SK-N-SH (cell line): Measurements from ENCODE around the gene TARDBP. TPM values are rescaled to one million over a fixed set of nuclear protein-coding genes. Genes with fewer than 3 reads are reported as not detected.

Source experiments
- CTCF ChIA-PET: fragments of 300-600, 350-600 bp; formaldehyde crosslinking; extraction: SDS; loops from one replicate; lab custom pipeline; 2021; lab: Yijun Ruan, JAX
- POLR2A ChIA-PET: fragments of 350-600 bp; sonication (Branson Sonifier 250); formaldehyde crosslinking; extraction: SDS; loops from one replicate; lab custom pipeline; 2020; ENCODE audit warnings: antibody characterized with exemption, inconsistent platforms; lab: Yijun Ruan, JAX
- DNase-seq: peaks from one replicate; pipeline ENCODE4 v3.0.0; 2012
- H2AFZ ChIP-seq: fragments of 200-600 bp; sonication (generic); 2 replicates; pipeline ENCODE4 v1.8.1; 2016; ENCODE audit warnings: antibody characterized with exemption, mild to moderate bottlenecking, low read depth
- H3F3A ChIP-seq: fragments of 200-600 bp; sonication (generic); replicated peaks from 2 replicates; pipeline ENCODE3; 2016; ENCODE audit warnings: antibody characterized with exemption, mild to moderate bottlenecking; ENCODE audit not compliant: insufficient read depth
- H3K27ac ChIP-seq, 2 experiments: fragments of 200-500 bp in 1 of 2; fragments of 200-600 bp in 1 of 2; sonication (Bioruptor generic) in 1 of 2; sonication (generic), shearing (Covaris generic) in 1 of 2; 2 replicates each; pipeline versions ENCODE4 v1.5.1 to v1.6.1; 2014 to 2016; ENCODE audit warnings: low read depth in 2 of 2, inconsistent platforms in 1 of 2, low read length in 1 of 2, mild to moderate bottlenecking in 1 of 2, mixed read lengths in 1 of 2
- H3K27me3 ChIP-seq: fragments of 200-600 bp; sonication (generic), shearing (Covaris generic); 2 replicates; pipeline ENCODE4 v1.6.1; 2016; ENCODE audit warnings: mixed run types; ENCODE audit not compliant: insufficient read depth
- H3K36me3 ChIP-seq, 2 experiments: fragments of 200-500 bp in 1 of 2; fragments of 200-600 bp in 1 of 2; sonication (Bioruptor generic) in 1 of 2; sonication (generic) in 1 of 2; replicated peaks in 1 of 2; 2 replicates each; pipeline versions ENCODE3 to v1.5.1; 2014 to 2016; ENCODE audit warnings: low read length in 1 of 2, mild to moderate bottlenecking in 1 of 2; ENCODE audit not compliant: insufficient read depth in 2 of 2, control insufficient read depth in 1 of 2
- H3K4me1 ChIP-seq, 2 experiments: fragments of 200-500 bp in 1 of 2; fragments of 200-600 bp in 1 of 2; sonication (Bioruptor generic) in 1 of 2; sonication (generic), shearing (Covaris generic) in 1 of 2; 2 replicates each; pipeline versions ENCODE4 v1.5.1 to v1.6.1; 2014 to 2016; ENCODE audit warnings: low read depth in 1 of 2, low read length in 1 of 2, mixed run types in 1 of 2; ENCODE audit not compliant: insufficient read depth in 2 of 2, control insufficient read depth in 1 of 2
- H3K4me2 ChIP-seq: fragments of 200-600 bp; sonication (generic), shearing (Covaris generic); 2 replicates; pipeline ENCODE4 v1.6.1; 2017; ENCODE audit warnings: mixed run types
- H3K4me3 ChIP-seq, 2 experiments: fragments of 200-500 bp in 1 of 2; fragments of 200-600 bp in 1 of 2; sonication (Bioruptor generic) in 1 of 2; sonication (generic), shearing (Covaris generic) in 1 of 2; 2 replicates each; pipeline versions ENCODE4 v1.5.1 to v1.8.1; 2014 to 2016; ENCODE audit warnings: low read depth in 2 of 2, inconsistent platforms in 1 of 2, low read length in 1 of 2, mild to moderate bottlenecking in 1 of 2, mixed read lengths in 1 of 2, moderate library complexity in 1 of 2
- H3K79me2 ChIP-seq: fragments of 200-600 bp; sonication (generic); 2 replicates; pipeline ENCODE4 v1.8.1; 2017; ENCODE audit warnings: mild to moderate bottlenecking; ENCODE audit not compliant: insufficient read depth
- H3K9ac ChIP-seq: fragments of 200-600 bp; sonication (generic); 2 replicates; pipeline ENCODE4 v1.6.1; 2017; ENCODE audit warnings: mixed run types
- H3K9me2 ChIP-seq: fragments of 200-600 bp; sonication (generic); 2 replicates; pipeline ENCODE4 v1.6.1; 2017; ENCODE audit warnings: mixed run types
- H3K9me3 ChIP-seq: fragments of 200-600 bp; sonication (generic); 2 replicates; pipeline ENCODE4 v1.6.1; 2017; ENCODE audit warnings: mixed run types, mild to moderate bottlenecking, moderate library complexity
- H4K20me1 ChIP-seq: fragments of 200-600 bp; sonication (generic); 2 replicates; pipeline ENCODE4 v1.6.1; 2017; ENCODE audit warnings: mild to moderate bottlenecking, mixed run types; ENCODE audit not compliant: insufficient read depth
- ELF1 ChIP-seq: IDR thresholded peaks from 2 replicates; pipeline ENCODE4 v1.4.0; 2012
- EP300 ChIP-seq, 2 experiments: IDR thresholded peaks; 2 replicates each; pipeline versions ENCODE4 v1.4.0 to v1.6.1; 2012; ENCODE audit warnings: borderline replicate concordance in 1 of 2, low read depth in 1 of 2, low read length in 1 of 2
- EZH2phosphoT487 ChIP-seq: fragments of 200-600 bp; sonication (generic); IDR thresholded peaks from 2 replicates; pipeline ENCODE4 v1.6.1; 2017; ENCODE audit warnings: low read depth, mixed run types, mild to moderate bottlenecking, antibody characterized with exemption, moderate library complexity, borderline replicate concordance
- FOSL2 ChIP-seq: IDR thresholded peaks from 2 replicates; pipeline ENCODE4 v1.4.0; 2012; ENCODE audit warnings: low read depth, mild to moderate bottlenecking, moderate library complexity, borderline replicate concordance
- FOXM1 ChIP-seq: IDR thresholded peaks from 2 replicates; pipeline ENCODE4 v1.4.0; 2012; ENCODE audit warnings: low read depth, mild to moderate bottlenecking
- JUND ChIP-seq: IDR thresholded peaks from 2 replicates; pipeline ENCODE4 v1.4.0; 2012
- MXI1 ChIP-seq: IDR thresholded peaks from 2 replicates; pipeline ENCODE4 v1.6.1; 2012; ENCODE audit warnings: mild to moderate bottlenecking, low read depth, low read length, improper control_type of control experiment
- NFIC ChIP-seq: IDR thresholded peaks from 2 replicates; pipeline ENCODE4 v1.4.0; 2012; ENCODE audit warnings: borderline replicate concordance
- NRF1 ChIP-seq: IDR thresholded peaks from 2 replicates; pipeline ENCODE4 v1.6.1; 2012; ENCODE audit warnings: low read depth, mild to moderate bottlenecking, low read length
- POLR2AphosphoS5 ChIP-seq: IDR thresholded peaks from 2 replicates; pipeline ENCODE4 v1.6.1; 2012; ENCODE audit warnings: low read depth, low read length
- RAD21 ChIP-seq: IDR thresholded peaks from 2 replicates; pipeline ENCODE4 v1.6.1; 2012; ENCODE audit warnings: mild to moderate bottlenecking, low read length
- RFX5 ChIP-seq: IDR thresholded peaks from 2 replicates; pipeline ENCODE4 v1.6.1; 2012; ENCODE audit warnings: mild to moderate bottlenecking, improper control_type of control experiment, low read length
- WGBS: methylation state at CpG from one replicate; pipeline ENCODE4 v1.1.6; 2017; ENCODE audit warnings: low lambda C conversion rate; 5-methylcytosine and 5-hydroxymethylcytosine counted together
- polyA plus RNA-seq, 3 experiments: library from polyadenylated mRNA; depleted of rRNA; stranded (reverse); fragments of >200 nt; gene quantifications; 2 replicates each; pipeline ENCODE4 v1.2.3, GENCODE V29; 2012
- TF ChIP-seq, protein P1 (sequence below): IDR thresholded peaks from 2 replicates; pipeline ENCODE4 v1.6.1; 2012; ENCODE audit warnings: mild to moderate bottlenecking, low read depth, low read length, moderate library complexity
- TF ChIP-seq, protein P2 (sequence below): fragments of 150-350 bp; IDR thresholded peaks from 2 replicates; pipeline ENCODE4 v1.6.1; 2016; ENCODE audit warnings: mild to moderate bottlenecking, low read depth, low read length
- TF ChIP-seq, protein P3 (sequence below): fragments of 150-350 bp; IDR thresholded peaks from 2 replicates; pipeline ENCODE4 v1.6.1; 2017; ENCODE audit warnings: antibody characterized with exemption, low read length, low read depth, borderline replicate concordance

Gene TARDBP
- polyA plus RNA-seq, 1 of the 3 experiments (the other 2 are of a cell fraction): 207 TPM

DNA sequence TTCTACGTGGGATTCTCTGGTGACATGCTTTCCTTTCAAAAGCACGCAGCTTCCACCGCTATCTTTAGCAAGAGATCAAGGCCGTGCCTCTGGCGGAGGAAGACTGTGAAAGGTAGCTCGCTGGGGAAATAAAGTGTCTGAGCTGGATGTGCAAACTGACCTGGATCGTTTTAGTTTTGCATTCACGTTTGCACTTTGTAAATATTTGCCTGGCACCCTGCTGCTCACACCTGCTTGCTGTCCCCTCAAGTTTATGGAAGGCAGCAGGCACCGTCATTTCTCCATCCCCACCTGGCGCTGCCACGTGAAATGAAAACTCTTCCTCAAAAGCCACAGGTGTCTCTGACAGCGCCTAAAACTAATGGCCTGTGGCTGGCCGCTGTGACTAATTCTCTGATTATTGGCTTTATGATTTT, 44.0 kb upstream of the TARDBP start:
- H3K9ac ChIP-seq: no peak overlapping the region

More for the DNA sequence above, 44.0 kb upstream of the TARDBP start:
- no peaks in the 10 kb centered on the region for H3K79me2 ChIP-seq
- ChIA-PET CTCF (interaction anchor here (1.5 to 2.9 kb wide), 2 partner anchors 8 to 27 kb away, joined by 4 to 7 read pairs; no protein-coding TSS in a partner anchor), POLR2A (no interaction called here)
- DNase-seq: no peak
- no peaks in the 10 kb centered on the region for H3K4me1 ChIP-seq
- no peaks in the 10 kb centered on the region for H3K36me3 ChIP-seq
- peaks cover 17% of the 10 kb centered on the region; the same call in 1 of the 2 replicates for H3K27me3 ChIP-seq
- H2AFZ ChIP-seq: no peak overlapping the region
- WGBS: 70% methylated on average over 13 of the region's 13 CpGs
- H3K4me3 ChIP-seq: no peak overlapping the region
- no peaks in the 10 kb centered on the region for H3F3A ChIP-seq
- no peaks in the 10 kb centered on the region for H4K20me1 ChIP-seq
- no peaks in the 10 kb centered on the region for H3K9me3 ChIP-seq
- TF ChIP-seq EP300 (IDR thresholded peaks at IDR 0.05; ENCODE audit: borderline replicate concordance in 1 of 2, low read depth in 1 of 2, low read length in 1 of 2) (no peak), EZH2phosphoT487 (no peak), POLR2AphosphoS5 (no peak), MXI1 (no peak), JUND (no peak), NRF1 (no peak), RAD21 (no peak), RFX5 (no peak), FOXM1 (no peak), FOSL2 (no peak), ELF1 (no peak), NFIC (no peak)
- TF ChIP-seq, protein P1, sequence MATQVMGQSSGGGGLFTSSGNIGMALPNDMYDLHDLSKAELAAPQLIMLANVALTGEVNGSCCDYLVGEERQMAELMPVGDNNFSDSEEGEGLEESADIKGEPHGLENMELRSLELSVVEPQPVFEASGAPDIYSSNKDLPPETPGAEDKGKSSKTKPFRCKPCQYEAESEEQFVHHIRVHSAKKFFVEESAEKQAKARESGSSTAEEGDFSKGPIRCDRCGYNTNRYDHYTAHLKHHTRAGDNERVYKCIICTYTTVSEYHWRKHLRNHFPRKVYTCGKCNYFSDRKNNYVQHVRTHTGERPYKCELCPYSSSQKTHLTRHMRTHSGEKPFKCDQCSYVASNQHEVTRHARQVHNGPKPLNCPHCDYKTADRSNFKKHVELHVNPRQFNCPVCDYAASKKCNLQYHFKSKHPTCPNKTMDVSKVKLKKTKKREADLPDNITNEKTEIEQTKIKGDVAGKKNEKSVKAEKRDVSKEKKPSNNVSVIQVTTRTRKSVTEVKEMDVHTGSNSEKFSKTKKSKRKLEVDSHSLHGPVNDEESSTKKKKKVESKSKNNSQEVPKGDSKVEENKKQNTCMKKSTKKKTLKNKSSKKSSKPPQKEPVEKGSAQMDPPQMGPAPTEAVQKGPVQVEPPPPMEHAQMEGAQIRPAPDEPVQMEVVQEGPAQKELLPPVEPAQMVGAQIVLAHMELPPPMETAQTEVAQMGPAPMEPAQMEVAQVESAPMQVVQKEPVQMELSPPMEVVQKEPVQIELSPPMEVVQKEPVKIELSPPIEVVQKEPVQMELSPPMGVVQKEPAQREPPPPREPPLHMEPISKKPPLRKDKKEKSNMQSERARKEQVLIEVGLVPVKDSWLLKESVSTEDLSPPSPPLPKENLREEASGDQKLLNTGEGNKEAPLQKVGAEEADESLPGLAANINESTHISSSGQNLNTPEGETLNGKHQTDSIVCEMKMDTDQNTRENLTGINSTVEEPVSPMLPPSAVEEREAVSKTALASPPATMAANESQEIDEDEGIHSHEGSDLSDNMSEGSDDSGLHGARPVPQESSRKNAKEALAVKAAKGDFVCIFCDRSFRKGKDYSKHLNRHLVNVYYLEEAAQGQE: no peak
- TF ChIP-seq, protein P2, sequence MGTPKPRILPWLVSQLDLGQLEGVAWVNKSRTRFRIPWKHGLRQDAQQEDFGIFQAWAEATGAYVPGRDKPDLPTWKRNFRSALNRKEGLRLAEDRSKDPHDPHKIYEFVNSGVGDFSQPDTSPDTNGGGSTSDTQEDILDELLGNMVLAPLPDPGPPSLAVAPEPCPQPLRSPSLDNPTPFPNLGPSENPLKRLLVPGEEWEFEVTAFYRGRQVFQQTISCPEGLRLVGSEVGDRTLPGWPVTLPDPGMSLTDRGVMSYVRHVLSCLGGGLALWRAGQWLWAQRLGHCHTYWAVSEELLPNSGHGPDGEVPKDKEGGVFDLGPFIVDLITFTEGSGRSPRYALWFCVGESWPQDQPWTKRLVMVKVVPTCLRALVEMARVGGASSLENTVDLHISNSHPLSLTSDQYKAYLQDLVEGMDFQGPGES: no peak
- TF ChIP-seq, protein P3, sequence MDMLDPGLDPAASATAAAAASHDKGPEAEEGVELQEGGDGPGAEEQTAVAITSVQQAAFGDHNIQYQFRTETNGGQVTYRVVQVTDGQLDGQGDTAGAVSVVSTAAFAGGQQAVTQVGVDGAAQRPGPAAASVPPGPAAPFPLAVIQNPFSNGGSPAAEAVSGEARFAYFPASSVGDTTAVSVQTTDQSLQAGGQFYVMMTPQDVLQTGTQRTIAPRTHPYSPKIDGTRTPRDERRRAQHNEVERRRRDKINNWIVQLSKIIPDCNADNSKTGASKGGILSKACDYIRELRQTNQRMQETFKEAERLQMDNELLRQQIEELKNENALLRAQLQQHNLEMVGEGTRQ: no peak
- H3K27ac ChIP-seq: no peak overlapping the region
- H3K9me2 ChIP-seq: no peaks in the 10 kb centered on the region
- 0 out of 2 replicates have a peak overlapping the region, but pooled peaks have one; percentile 41 for H3K4me2 ChIP-seq
